Skeletal muscle cell (primary cell): ENCODE results near the gene ADGRD1.
"Not testable (repeated sequence)": the region's sequence is repeated elsewhere in the genome, so short reads cannot be mapped to it uniquely, and the experiment has no call there.

Experiments used
- DNase-seq: peaks from one replicate; pipeline ENCODE4 v3.0.0-alpha.2; 2010; ENCODE audit warnings: low read depth
- H3K4me3 ChIP-seq: 2 replicates; pipeline ENCODE4 v1.5.1; 2011; ENCODE audit warnings: low read depth, mild to moderate bottlenecking, control low read depth, low read length, moderate library complexity

ADGRD1 gene

GRCh38 chr12:131104463-131105350 lies 151.0 kb downstream of the ADGRD1 start:
- H3K4me3 ChIP-seq, result no peak overlapping the region
- no peak for DNase-seq

- no peak overlapping the region for H3K4me3 ChIP-seq
- DNase-seq, result no peak
Observed at GRCh38 chr12:131105351-131105735, 151.6 kb downstream of the ADGRD1 start.

GRCh38 chr12:131105736-131106348 lies 152.1 kb downstream of the ADGRD1 start:
- H3K4me3 ChIP-seq, result no peak overlapping the region
- DNase-seq, result no peak

GRCh38 chr12:131106349-131106941 lies 152.7 kb downstream of the ADGRD1 start:
- H3K4me3 ChIP-seq, result no peak overlapping the region
- no peak for DNase-seq

GRCh38 chr12:131108177-131108955 lies 154.7 kb downstream of the ADGRD1 start:
- DNase-seq, result no peak
- H3K4me3 ChIP-seq, result no peak overlapping the region

- no peak for DNase-seq
- H3K4me3 ChIP-seq, result no peak overlapping the region
Observed at GRCh38 chr12:131111446-131111845, 157.7 kb downstream of the ADGRD1 start.

- H3K4me3 ChIP-seq, result no peak overlapping the region
- DNase-seq, result no peak
Observed at GRCh38 chr12:131112021-131112420, 158.3 kb downstream of the ADGRD1 start.

GRCh38 chr12:131112700-131113290 lies 159.1 kb downstream of the ADGRD1 start:
- no peak overlapping the region for H3K4me3 ChIP-seq
- no peak for DNase-seq

- no peak for DNase-seq
- H3K4me3 ChIP-seq, result no peak overlapping the region
Observed at GRCh38 chr12:131113568-131114270, 160.0 kb downstream of the ADGRD1 start.

- H3K4me3 ChIP-seq, result no peak overlapping the region
- no peak for DNase-seq
Observed at GRCh38 chr12:131114271-131114670, 160.6 kb downstream of the ADGRD1 start.

- no peak overlapping the region for H3K4me3 ChIP-seq
- DNase-seq, result no peak
Observed at GRCh38 chr12:131114942-131115584, 161.4 kb downstream of the ADGRD1 start.

- no peak overlapping the region for H3K4me3 ChIP-seq
- no peak for DNase-seq
Observed at GRCh38 chr12:131115766-131116467, 162.2 kb downstream of the ADGRD1 start.

GRCh38 chr12:131116468-131117117 lies 162.9 kb downstream of the ADGRD1 start:
- no peak overlapping the region for H3K4me3 ChIP-seq
- DNase-seq, result no peak

- H3K4me3 ChIP-seq, result no peak overlapping the region
Observed at GRCh38 chr12:131117438-131118245, 163.9 kb downstream of the ADGRD1 start.

GRCh38 chr12:131118371-131118770 lies 164.7 kb downstream of the ADGRD1 start:
- no peak overlapping the region for H3K4me3 ChIP-seq
- DNase-seq, result no peak

More at GRCh38 chr12:131117438-131118245, 163.9 kb downstream of the ADGRD1 start:
- DNase-seq, result no peak

- not testable (repeated sequence) for DNase-seq, H3K4me3 ChIP-seq
Observed at GRCh38 chr12:131119345-131119744, 165.6 kb downstream of the ADGRD1 start.
